PC-9 (cell line): ENCODE measurements around the gene PPP1R9B. TPM values are rescaled to one million over a fixed set of nuclear protein-coding genes. Genes with fewer than 3 reads are reported as not detected.

Experiments used
- total RNA-seq: library from RNA; stranded (reverse); gene quantifications from 2 replicates; pipeline ENCODE4 v1.2.3, GENCODE V29; 2021

The PPP1R9B gene
- total RNA-seq, 1 experiment from 2014 or later, result 35.8 TPM

Other genes with a start within 250 kb of the PPP1R9B start
- gene DLX4, start 181.5 kb downstream of the PPP1R9B start, total RNA-seq, result 6.2 and 8.8 TPM in 2 replicates
- 1.2 and 2.0 TPM in 2 replicates for gene DLX3, start 155.5 kb downstream of the PPP1R9B start, total RNA-seq
- gene ITGA3, start 94.6 kb downstream of the PPP1R9B start, total RNA-seq, result 291 and 327 TPM in 2 replicates
- gene PDK2, start 55.3 kb downstream of the PPP1R9B start, total RNA-seq, result 38.6 and 58.7 TPM in 2 replicates
- gene SAMD14, start 20.5 kb downstream of the PPP1R9B start, total RNA-seq, result 0.17 and 0.73 TPM in 2 replicates
- not detected in 2 replicates for gene SGCA, start 15.3 kb upstream of the PPP1R9B start, total RNA-seq
- 20.7 and 29.5 TPM in 2 replicates for gene COL1A1, start 51.0 kb upstream of the PPP1R9B start, total RNA-seq
- 12.9 and 16.6 TPM in 2 replicates for gene TMEM92, start 123.8 kb upstream of the PPP1R9B start, total RNA-seq
- gene XYLT2, start 195.4 kb upstream of the PPP1R9B start, total RNA-seq, result 34.0 and 37.5 TPM in 2 replicates
- 42.6 and 48.3 TPM in 2 replicates for gene MRPL27, start 222.5 kb upstream of the PPP1R9B start, total RNA-seq
- gene EME1, start 222.6 kb upstream of the PPP1R9B start, total RNA-seq, result 18.2 and 21.0 TPM in 2 replicates
- 72.9 and 102 TPM in 2 replicates for gene LRRC59, start 246.8 kb upstream of the PPP1R9B start, total RNA-seq